HL-60/S4 (cell line): ENCODE results near the gene TMEM51.
"Not testable (repeated sequence)": the region's sequence is repeated elsewhere in the genome, so short reads cannot be mapped to it uniquely, and the experiment has no call there.

Experiments used
- in situ Hi-C: fragments of 300-500 bp; cut with MboI; formaldehyde crosslinking; loops from 2 replicates; pipeline ENCODE4 v1.14.3; 2022; ENCODE audit warnings: low sequenced_read_pairs

Gene TMEM51

GRCh38 chr1:15125101-15125745 lies 28.3 kb upstream of the TMEM51 start:
- in situ Hi-C loops = loop anchor here (10.0 kb wide), 1 partner anchor 140 kb away; no protein-coding TSS in a partner anchor

GRCh38 chr1:15128077-15128476 lies 25.5 kb upstream of the TMEM51 start:
- in situ Hi-C loops = loop anchor here (10.0 kb wide), 1 partner anchor 137 kb away; no protein-coding TSS in a partner anchor

- in situ Hi-C loops = loop anchor here (10.0 kb wide), 1 partner anchor 136 kb away; no protein-coding TSS in a partner anchor
Observed at GRCh38 chr1:15128520-15129313, 24.8 kb upstream of the TMEM51 start.

GRCh38 chr1:15129944-15130343 lies 23.6 kb upstream of the TMEM51 start:
- in situ Hi-C loops = loop anchor here (10.0 kb wide), 1 partner anchor 135 kb away; no protein-coding TSS in a partner anchor

- in situ Hi-C loops = no loop called here
Observed at GRCh38 chr1:15130607-15131006, 22.9 kb upstream of the TMEM51 start.

GRCh38 chr1:15132965-15133364 lies 20.6 kb upstream of the TMEM51 start:
- in situ Hi-C loops = no loop called here

GRCh38 chr1:15134285-15134684 lies 19.3 kb upstream of the TMEM51 start:
- in situ Hi-C loops = no loop called here

GRCh38 chr1:15135604-15136003 lies 17.9 kb upstream of the TMEM51 start:
- in situ Hi-C loops = not testable (repeated sequence)

GRCh38 chr1:15137809-15138208 lies 15.7 kb upstream of the TMEM51 start:
- in situ Hi-C loops = no loop called here

- in situ Hi-C loops = no loop called here
Observed at GRCh38 chr1:15139654-15140350, 13.7 kb upstream of the TMEM51 start.

- in situ Hi-C loops = no loop called here
Observed at GRCh38 chr1:15141935-15142539, 11.5 kb upstream of the TMEM51 start.

GRCh38 chr1:15145327-15145726 lies 8.2 kb upstream of the TMEM51 start:
- in situ Hi-C loops = no loop called here

GRCh38 chr1:15146142-15146680 lies 7.3 kb upstream of the TMEM51 start:
- in situ Hi-C loops = no loop called here

- in situ Hi-C loops = no loop called here
Observed at GRCh38 chr1:15146971-15147376, 6.6 kb upstream of the TMEM51 start.

GRCh38 chr1:15148004-15148403 lies 5.5 kb upstream of the TMEM51 start:
- in situ Hi-C loops = no loop called here

GRCh38 chr1:15148475-15148874 lies 5.1 kb upstream of the TMEM51 start:
- in situ Hi-C loops = no loop called here

- in situ Hi-C loops = no loop called here
Observed at GRCh38 chr1:15148941-15149340, 4.6 kb upstream of the TMEM51 start.

- in situ Hi-C loops = no loop called here
Observed at GRCh38 chr1:15150376-15150775, 3.2 kb upstream of the TMEM51 start.

GRCh38 chr1:15151377-15151806 lies 2.2 kb upstream of the TMEM51 start:
- in situ Hi-C loops = no loop called here

- in situ Hi-C loops = no loop called here
Observed at GRCh38 chr1:15151871-15152270, 1.7 kb upstream of the TMEM51 start.
